Measurements from ENCODE around the gene FSTL4. TPM values are rescaled to one million over a fixed set of nuclear protein-coding genes. Genes with fewer than 3 reads are reported as not detected.

The FSTL4 gene
- polyA plus RNA-seq, 1 donor from 2014 or later, result 0.57 TPM

DNA sequence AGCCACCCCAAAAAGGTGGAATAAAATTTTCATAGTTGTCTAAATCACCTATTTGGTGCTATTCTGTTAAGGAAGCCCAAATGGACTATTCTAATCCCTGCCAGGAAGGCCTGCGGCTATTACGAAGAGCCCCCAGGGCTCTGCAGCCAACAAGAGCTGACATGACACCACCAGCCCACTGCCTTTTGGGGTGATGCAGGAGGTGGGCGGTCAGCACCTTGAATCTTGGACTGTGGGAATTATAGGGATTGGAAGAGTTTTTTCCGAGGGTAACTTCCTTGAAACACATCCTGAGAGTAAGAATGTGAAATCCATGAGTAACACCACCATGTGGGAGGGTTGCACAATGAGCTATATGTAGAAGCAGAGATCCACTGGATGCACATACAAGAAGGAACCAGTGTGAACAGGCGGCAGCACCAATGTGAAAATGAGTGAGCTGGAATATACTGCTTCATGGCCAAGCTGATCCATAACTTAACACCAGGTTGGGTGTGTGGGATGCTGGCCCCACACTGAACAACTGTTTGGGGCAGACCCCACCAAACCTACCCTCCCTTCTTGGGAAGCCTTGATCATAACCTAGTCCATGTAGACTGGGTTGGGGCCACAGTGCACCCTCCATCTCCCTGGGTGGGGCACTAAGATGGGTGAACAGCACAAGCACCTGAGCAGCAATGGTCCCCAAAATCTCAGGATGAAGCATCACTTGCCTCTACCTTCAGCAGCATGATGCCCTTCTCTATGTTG lies 239.0 kb downstream of the FSTL4 start:
- no peaks in the 10 kb centered on the region for H3K79me2 ChIP-seq (replicated peaks; ENCODE audit: insufficient read depth, low read length)
- H4K20me1 ChIP-seq (ENCODE audit: insufficient read depth), result no peaks in the 10 kb centered on the region
- H2AFZ ChIP-seq (ENCODE audit: low read depth, low read length), result no peak overlapping the region

DNA sequence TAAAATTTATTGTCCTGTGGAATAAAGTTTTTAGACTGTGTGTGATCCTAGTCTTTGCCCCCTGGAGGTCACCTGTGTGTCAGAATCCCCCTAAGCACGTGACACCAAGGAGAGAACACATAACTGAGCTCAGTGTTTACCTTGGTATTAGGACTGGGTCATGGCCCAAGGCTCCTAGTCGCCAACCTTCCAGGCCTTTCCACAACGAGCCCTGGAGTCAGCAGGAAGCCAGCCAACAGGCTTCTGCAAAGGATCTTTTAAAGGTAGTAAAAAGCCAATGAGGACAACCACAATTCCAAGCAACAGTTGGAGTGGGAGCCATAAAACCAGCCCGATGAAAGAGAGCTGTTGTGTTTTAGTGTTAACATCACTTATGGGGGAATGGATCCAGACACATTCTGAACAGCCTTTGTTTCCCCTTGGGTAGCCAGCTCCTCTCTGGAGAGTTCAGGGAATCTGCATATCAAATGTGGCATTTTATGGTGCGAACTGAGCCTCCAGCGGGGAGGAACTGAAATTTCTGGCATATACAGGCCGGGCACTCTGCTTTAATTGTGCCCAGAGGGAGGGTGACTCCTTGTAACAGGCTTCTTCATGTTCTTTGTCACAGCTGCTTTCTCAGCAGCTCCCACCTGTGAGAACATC lies 239.9 kb downstream of the FSTL4 start:
- H3K9me3 ChIP-seq (ENCODE audit: low read length), result no peaks in the 10 kb centered on the region
- H3K9ac ChIP-seq (ENCODE audit: low read length), result no peak overlapping the region
- H3K79me2 ChIP-seq (replicated peaks; ENCODE audit: insufficient read depth, low read length), result no peaks in the 10 kb centered on the region
- H3K36me3 ChIP-seq (ENCODE audit: insufficient read depth, low read length), result no peaks in the 10 kb centered on the region
- H4K20me1 ChIP-seq (ENCODE audit: insufficient read depth), result no peaks in the 10 kb centered on the region
- no peaks in the 10 kb centered on the region for H3K27me3 ChIP-seq (ENCODE audit: insufficient read depth, low read depth, low read length)
- no peak overlapping the region for H3K27ac ChIP-seq (ENCODE audit: low read length)
- H2AFZ ChIP-seq (ENCODE audit: low read depth, low read length), result no peak overlapping the region
- no peak overlapping the region for H3K4me3 ChIP-seq (ENCODE audit: low read length)
- H3K9me2 ChIP-seq (ENCODE audit: insufficient read depth, low read length), result no peaks in the 10 kb centered on the region
- H3K4me2 ChIP-seq (ENCODE audit: low read length), result no peak overlapping the region
- no peaks in the 10 kb centered on the region for H3F3A ChIP-seq (ENCODE audit: insufficient read depth, low read length, poor library complexity, severe bottlenecking)
- no peak for TF ChIP-seq SMC3 (conservative IDR thresholded peaks at IDR 0.05; ENCODE audit: poor library complexity)
- TF ChIP-seq RAD21 (conservative IDR thresholded peaks at IDR 0.05), result no peak
- no peak for TF ChIP-seq MXI1 (conservative IDR thresholded peaks at IDR 0.05; ENCODE audit: poor library complexity, severe bottlenecking)
- TF ChIP-seq POLR2AphosphoS5 (IDR thresholded peaks at IDR 0.05), result no peak
- TF ChIP-seq, protein P1, sequence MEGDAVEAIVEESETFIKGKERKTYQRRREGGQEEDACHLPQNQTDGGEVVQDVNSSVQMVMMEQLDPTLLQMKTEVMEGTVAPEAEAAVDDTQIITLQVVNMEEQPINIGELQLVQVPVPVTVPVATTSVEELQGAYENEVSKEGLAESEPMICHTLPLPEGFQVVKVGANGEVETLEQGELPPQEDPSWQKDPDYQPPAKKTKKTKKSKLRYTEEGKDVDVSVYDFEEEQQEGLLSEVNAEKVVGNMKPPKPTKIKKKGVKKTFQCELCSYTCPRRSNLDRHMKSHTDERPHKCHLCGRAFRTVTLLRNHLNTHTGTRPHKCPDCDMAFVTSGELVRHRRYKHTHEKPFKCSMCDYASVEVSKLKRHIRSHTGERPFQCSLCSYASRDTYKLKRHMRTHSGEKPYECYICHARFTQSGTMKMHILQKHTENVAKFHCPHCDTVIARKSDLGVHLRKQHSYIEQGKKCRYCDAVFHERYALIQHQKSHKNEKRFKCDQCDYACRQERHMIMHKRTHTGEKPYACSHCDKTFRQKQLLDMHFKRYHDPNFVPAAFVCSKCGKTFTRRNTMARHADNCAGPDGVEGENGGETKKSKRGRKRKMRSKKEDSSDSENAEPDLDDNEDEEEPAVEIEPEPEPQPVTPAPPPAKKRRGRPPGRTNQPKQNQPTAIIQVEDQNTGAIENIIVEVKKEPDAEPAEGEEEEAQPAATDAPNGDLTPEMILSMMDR (IDR thresholded peaks at IDR 0.05; ENCODE audit: poor library complexity, severe bottlenecking), result no peak
- TF ChIP-seq EZH2 (IDR thresholded peaks at IDR 0.05; ENCODE audit: borderline replicate concordance, insufficient read depth, low read length, poor library complexity, severe bottlenecking), result no peak
- no peak for TF ChIP-seq EP300 (conservative IDR thresholded peaks at IDR 0.05; ENCODE audit: poor library complexity, severe bottlenecking)
- no peak for TF ChIP-seq TAF1 (IDR thresholded peaks at IDR 0.05; ENCODE audit: low read depth)

More for the DNA sequence above, 239.0 kb downstream of the FSTL4 start:
- Histone ChIP-seq H3K9me3 (ENCODE audit: low read length) (no peaks in the 10 kb centered on the region), H3F3A (ENCODE audit: insufficient read depth, low read length, poor library complexity, severe bottlenecking) (no peaks in the 10 kb centered on the region), H3K9me2 (ENCODE audit: insufficient read depth, low read length) (no peaks in the 10 kb centered on the region), H3K27me3 (ENCODE audit: insufficient read depth, low read depth, low read length) (no peaks in the 10 kb centered on the region), H3K27ac (ENCODE audit: low read length) (no peak overlapping the region), H3K4me2 (ENCODE audit: low read length) (no peak overlapping the region), H3K4me3 (ENCODE audit: low read length) (no peak overlapping the region), H3K36me3 (ENCODE audit: insufficient read depth, low read length) (no peaks in the 10 kb centered on the region), H3K9ac (ENCODE audit: low read length) (no peak overlapping the region)
- TF ChIP-seq POLR2AphosphoS5 (IDR thresholded peaks at IDR 0.05), result no peak
- TF ChIP-seq EZH2 (IDR thresholded peaks at IDR 0.05; ENCODE audit: borderline replicate concordance, insufficient read depth, low read length, poor library complexity, severe bottlenecking), result no peak
- TF ChIP-seq SMC3 (conservative IDR thresholded peaks at IDR 0.05; ENCODE audit: poor library complexity), result no peak
- no peak for TF ChIP-seq EP300 (conservative IDR thresholded peaks at IDR 0.05; ENCODE audit: poor library complexity, severe bottlenecking)
- TF ChIP-seq, protein P1 (IDR thresholded peaks at IDR 0.05; ENCODE audit: poor library complexity, severe bottlenecking), result no peak
- no peak for TF ChIP-seq MXI1 (conservative IDR thresholded peaks at IDR 0.05; ENCODE audit: poor library complexity, severe bottlenecking)
- TF ChIP-seq TAF1 (IDR thresholded peaks at IDR 0.05; ENCODE audit: low read depth), result no peak
- TF ChIP-seq REST (IDR thresholded peaks at IDR 0.05; ENCODE audit: borderline replicate concordance), result no peak
- TF ChIP-seq RAD21 (conservative IDR thresholded peaks at IDR 0.05), result no peak

All from neural cell (in vitro differentiated cells).